NT2/D1 (cell line): ENCODE data around the gene TBXAS1.
"Not testable (repeated sequence)": the region's sequence is repeated elsewhere in the genome, so short reads cannot be mapped to it uniquely, and the experiment has no call there.

Experiments
- SUZ12 ChIP-seq: IDR thresholded peaks from 2 replicates; pipeline ENCODE4 v1.6.1; 2011; ENCODE audit not compliant: insufficient read length, insufficient read depth; ENCODE audit errors: extremely low read depth
- ZNF274 ChIP-seq: IDR thresholded peaks from 2 replicates; pipeline ENCODE4 v1.6.1; 2011; ENCODE audit warnings: mild to moderate bottlenecking, low read depth, low read length

DNA sequence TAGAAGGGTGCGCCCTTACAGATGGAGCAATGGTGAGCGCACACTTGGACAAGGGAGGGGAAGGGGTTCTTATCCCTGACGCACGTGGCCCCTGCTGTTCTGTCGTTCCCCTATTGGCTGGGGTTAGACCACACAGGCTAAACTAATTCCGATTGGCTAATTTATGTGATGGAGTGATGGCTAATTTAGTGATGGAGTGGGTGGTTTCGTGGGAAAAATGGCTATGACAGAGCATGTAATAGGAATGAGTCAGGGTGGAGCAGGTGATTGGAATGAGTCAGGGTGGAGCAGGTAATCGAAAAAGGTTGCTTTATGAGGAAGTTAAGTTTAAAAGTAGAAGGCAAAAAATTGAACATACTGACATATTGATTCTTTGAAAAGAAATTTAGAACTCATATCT, 100.2 kb downstream of the TBXAS1 start:
- TF ChIP-seq ZNF274, SUZ12: not testable (repeated sequence)
